ENCODE measurements around the gene GATA1. TPM values are rescaled to one million over a fixed set of nuclear protein-coding genes. Genes with fewer than 3 reads are reported as not detected.

GATA1 gene
- polyA plus RNA-seq, 2 of the 4 experiments (the other 2 are of a cell fraction), result not detected

DNA sequence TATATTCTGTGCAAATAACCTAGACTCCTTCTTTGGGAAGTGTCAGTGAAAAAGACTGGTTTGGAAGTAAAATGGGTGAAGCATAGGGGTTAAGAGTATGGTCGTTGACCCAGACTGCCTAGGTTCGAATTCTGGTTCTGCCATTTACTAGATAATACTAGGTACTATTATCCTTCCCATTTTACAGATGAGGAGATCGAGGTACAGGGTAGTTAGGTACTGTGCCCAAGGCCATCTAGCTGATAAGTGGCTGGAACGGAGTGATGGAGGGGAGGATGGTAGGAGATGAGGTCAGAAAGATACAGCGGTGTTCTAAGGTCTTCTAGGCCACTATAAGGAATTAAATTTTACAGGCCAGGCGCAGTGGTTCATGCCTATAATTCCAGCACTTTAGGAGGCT lies 13.8 kb upstream of the GATA1 start (continued):
- TF ChIP-seq, protein P1, sequence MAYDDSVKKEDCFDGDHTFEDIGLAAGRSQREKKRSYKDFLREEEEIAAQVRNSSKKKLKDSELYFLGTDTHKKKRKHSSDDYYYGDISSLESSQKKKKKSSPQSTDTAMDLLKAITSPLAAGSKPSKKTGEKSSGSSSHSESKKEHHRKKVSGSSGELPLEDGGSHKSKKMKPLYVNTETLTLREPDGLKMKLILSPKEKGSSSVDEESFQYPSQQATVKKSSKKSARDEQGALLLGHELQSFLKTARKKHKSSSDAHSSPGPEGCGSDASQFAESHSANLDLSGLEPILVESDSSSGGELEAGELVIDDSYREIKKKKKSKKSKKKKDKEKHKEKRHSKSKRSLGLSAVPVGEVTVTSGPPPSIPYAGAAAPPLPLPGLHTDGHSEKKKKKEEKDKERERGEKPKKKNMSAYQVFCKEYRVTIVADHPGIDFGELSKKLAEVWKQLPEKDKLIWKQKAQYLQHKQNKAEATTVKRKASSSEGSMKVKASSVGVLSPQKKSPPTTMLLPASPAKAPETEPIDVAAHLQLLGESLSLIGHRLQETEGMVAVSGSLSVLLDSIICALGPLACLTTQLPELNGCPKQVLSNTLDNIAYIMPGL (CRISPR knock-in tag; IDR thresholded peaks at IDR 0.05; ENCODE audit: borderline replicate concordance), result no peak

DNA sequence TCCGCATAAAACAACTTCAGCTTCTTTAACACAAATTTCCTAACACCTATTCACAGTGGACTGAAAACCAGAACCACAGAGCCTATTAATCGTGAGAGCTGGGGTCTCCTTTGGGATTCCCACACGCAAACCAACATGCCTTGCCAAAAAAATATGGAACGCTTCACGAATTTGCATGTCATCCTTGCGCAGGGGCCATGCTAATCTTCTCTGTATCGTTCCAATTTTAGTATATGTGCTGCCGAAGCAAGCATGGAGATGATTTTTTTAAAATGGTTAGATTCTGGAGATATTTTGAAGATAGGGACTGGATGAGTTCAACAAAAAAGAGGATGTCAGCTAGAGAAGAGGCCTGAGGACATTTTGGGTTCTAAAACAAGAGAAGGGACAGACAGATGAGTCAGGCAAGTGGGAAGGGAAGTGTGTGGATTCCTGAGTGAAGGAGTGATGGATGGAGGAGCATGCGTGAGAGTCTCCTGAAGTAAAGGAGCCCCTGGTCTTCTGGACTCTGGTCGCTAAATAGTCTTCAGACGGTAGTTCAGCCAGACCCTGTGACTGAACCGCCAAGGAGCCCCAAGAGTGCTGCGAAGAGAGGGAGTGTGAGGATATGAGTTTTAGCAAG lies 9.5 kb upstream of the GATA1 start:
- DNase-seq (ENCODE audit: low read depth in 1 of 2, low spot score in 1 of 2) (no peak), FAIRE-seq (no peak), ATAC-seq (no peak)
- Histone ChIP-seq H3K9me3 (no peaks in the 10 kb centered on the region), H3K4me1 (no peaks in the 10 kb centered on the region), H3K27ac (no peak overlapping the region), H3K4me3 (no peak overlapping the region), H3K4me2 (no peak overlapping the region)
- TF ChIP-seq TP53 (CRISPR knock-in tag; IDR thresholded peaks at IDR 0.05) (no peak), FOXS1 (CRISPR knock-in tag; IDR thresholded peaks at IDR 0.05) (no peak), RFX5 (IDR thresholded peaks at IDR 0.05) (no peak), EHF (CRISPR knock-in tag; IDR thresholded peaks at IDR 0.05) (no peak), CBX2 (IDR thresholded peaks at IDR 0.05; ENCODE audit: borderline replicate concordance, low read depth) (no peak), ZFP36 (IDR thresholded peaks at IDR 0.05; ENCODE audit: borderline replicate concordance, partially characterized antibody) (no peak), RNF2 (IDR thresholded peaks at IDR 0.05; ENCODE audit: borderline replicate concordance, low read depth) (no peak), HOXA7 (CRISPR knock-in tag; IDR thresholded peaks at IDR 0.05) (no peak), SREBF2 (IDR thresholded peaks at IDR 0.05) (no peak), TFCP2L1 (CRISPR knock-in tag; IDR thresholded peaks at IDR 0.05) (no peak), CHD2 (IDR thresholded peaks at IDR 0.05; ENCODE audit: low read length, partially characterized antibody) (no peak), NPAS2 (CRISPR knock-in tag; IDR thresholded peaks at IDR 0.05; ENCODE audit: borderline replicate concordance) (no peak), SMC3 (IDR thresholded peaks at IDR 0.05) (no peak), EP300 (IDR thresholded peaks at IDR 0.05) (no peak), MAFK (IDR thresholded peaks at IDR 0.05; ENCODE audit: partially characterized antibody) (no peak), EHMT2 (IDR thresholded peaks at IDR 0.05; ENCODE audit: low read depth) (no peak)
- TF ChIP-seq, protein P2, sequence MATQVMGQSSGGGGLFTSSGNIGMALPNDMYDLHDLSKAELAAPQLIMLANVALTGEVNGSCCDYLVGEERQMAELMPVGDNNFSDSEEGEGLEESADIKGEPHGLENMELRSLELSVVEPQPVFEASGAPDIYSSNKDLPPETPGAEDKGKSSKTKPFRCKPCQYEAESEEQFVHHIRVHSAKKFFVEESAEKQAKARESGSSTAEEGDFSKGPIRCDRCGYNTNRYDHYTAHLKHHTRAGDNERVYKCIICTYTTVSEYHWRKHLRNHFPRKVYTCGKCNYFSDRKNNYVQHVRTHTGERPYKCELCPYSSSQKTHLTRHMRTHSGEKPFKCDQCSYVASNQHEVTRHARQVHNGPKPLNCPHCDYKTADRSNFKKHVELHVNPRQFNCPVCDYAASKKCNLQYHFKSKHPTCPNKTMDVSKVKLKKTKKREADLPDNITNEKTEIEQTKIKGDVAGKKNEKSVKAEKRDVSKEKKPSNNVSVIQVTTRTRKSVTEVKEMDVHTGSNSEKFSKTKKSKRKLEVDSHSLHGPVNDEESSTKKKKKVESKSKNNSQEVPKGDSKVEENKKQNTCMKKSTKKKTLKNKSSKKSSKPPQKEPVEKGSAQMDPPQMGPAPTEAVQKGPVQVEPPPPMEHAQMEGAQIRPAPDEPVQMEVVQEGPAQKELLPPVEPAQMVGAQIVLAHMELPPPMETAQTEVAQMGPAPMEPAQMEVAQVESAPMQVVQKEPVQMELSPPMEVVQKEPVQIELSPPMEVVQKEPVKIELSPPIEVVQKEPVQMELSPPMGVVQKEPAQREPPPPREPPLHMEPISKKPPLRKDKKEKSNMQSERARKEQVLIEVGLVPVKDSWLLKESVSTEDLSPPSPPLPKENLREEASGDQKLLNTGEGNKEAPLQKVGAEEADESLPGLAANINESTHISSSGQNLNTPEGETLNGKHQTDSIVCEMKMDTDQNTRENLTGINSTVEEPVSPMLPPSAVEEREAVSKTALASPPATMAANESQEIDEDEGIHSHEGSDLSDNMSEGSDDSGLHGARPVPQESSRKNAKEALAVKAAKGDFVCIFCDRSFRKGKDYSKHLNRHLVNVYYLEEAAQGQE (IDR thresholded peaks at IDR 0.05), result no peak
- TF ChIP-seq, protein P1 (CRISPR knock-in tag; IDR thresholded peaks at IDR 0.05; ENCODE audit: borderline replicate concordance), result no peak
- ChIA-PET POLR2A (no interaction called here), CTCF (interaction anchor here (1.4 kb wide), 1 partner anchor 15 kb away, joined by 4 read pairs; the partner anchor contains the start of gene GLOD5)
- 60% methylated on average over 13 of the region's 13 CpGs for WGBS (ENCODE audit: missing lambda C conversion rate)
